SK-N-SH treated with all-trans-retinoic acid at 6 μM for 48 hours (cell line): ENCODE data around the gene CD248.

Experiments used
- ATAC-seq: fragments of 200-7000 bp; cut with Tn5 transposase; 3 replicates; pipeline ENCODE4 v1.9.1; 2020; ENCODE audit warnings: mild to moderate bottlenecking, moderate library complexity
- ARNTL ChIP-seq: fragments of 450-650 bp; formaldehyde crosslinking; IDR thresholded peaks from 2 replicates; pipeline ENCODE4 v1.5.0; 2020; ENCODE audit warnings: low read depth, mild to moderate bottlenecking, moderate library complexity, borderline replicate concordance
- BACH2 ChIP-seq: fragments of 250-450 bp; sonication (Bioruptor Pico); IDR thresholded peaks from 2 replicates; pipeline ENCODE4 v1.9.0; 2021; ENCODE audit warnings: mild to moderate bottlenecking, borderline replicate concordance
- CSDC2 ChIP-seq: fragments of 250-450 bp; sonication (Bioruptor Pico); IDR thresholded peaks from 2 replicates; pipeline ENCODE4 v1.5.0; 2020; ENCODE audit warnings: mild to moderate bottlenecking, moderate library complexity
- ESRRG ChIP-seq: fragments of 250-450 bp; sonication (Bioruptor Pico); IDR thresholded peaks from 2 replicates; pipeline ENCODE4 v1.6.1; 2021; ENCODE audit warnings: mild to moderate bottlenecking
- ISL1 ChIP-seq: fragments of 250-450 bp; sonication (Bioruptor Pico); IDR thresholded peaks from 2 replicates; pipeline ENCODE4 v2.1.2; 2022; ENCODE audit warnings: mild to moderate bottlenecking, moderate library complexity
- OSR1 ChIP-seq: fragments of 250-450 bp; sonication (Bioruptor Pico); IDR thresholded peaks from 2 replicates; pipeline ENCODE4 v1.8.0; 2022; ENCODE audit warnings: moderate library complexity, mild to moderate bottlenecking, inconsistent platforms
- PPARA ChIP-seq: fragments of 250-450 bp; sonication (Bioruptor Pico); IDR thresholded peaks from 2 replicates; pipeline ENCODE4 v1.5.0; 2020; ENCODE audit warnings: mild to moderate bottlenecking, borderline replicate concordance
- SNAI2 ChIP-seq: fragments of 250-450 bp; sonication (Bioruptor Pico); IDR thresholded peaks from 2 replicates; pipeline ENCODE4 v1.5.0; 2020; ENCODE audit warnings: mild to moderate bottlenecking, moderate library complexity
- TCF4 ChIP-seq: fragments of 250-450 bp; sonication (Bioruptor Pico); IDR thresholded peaks from 2 replicates; pipeline ENCODE4 v1.8.0; 2021; ENCODE audit warnings: mild to moderate bottlenecking, moderate library complexity, borderline replicate concordance
- ZC3H10 ChIP-seq: fragments of 250-450 bp; sonication (Bioruptor Pico); IDR thresholded peaks from 2 replicates; pipeline ENCODE4 v1.5.1; 2021; ENCODE audit warnings: mild to moderate bottlenecking, moderate library complexity
- ZFP30 ChIP-seq: fragments of 450-650 bp; formaldehyde crosslinking; IDR thresholded peaks from 2 replicates; pipeline ENCODE4 v1.5.0; 2022; ENCODE audit warnings: mild to moderate bottlenecking, moderate library complexity
- ZNF565 ChIP-seq: fragments of 450-650 bp; formaldehyde crosslinking; conservative IDR thresholded peaks from 2 replicates; pipeline ENCODE4 v1.5.0; 2020; ENCODE audit warnings: low read depth, mild to moderate bottlenecking, moderate library complexity
- TF ChIP-seq, protein P1 (sequence below): fragments of 250-450 bp; sonication (Bioruptor Pico); IDR thresholded peaks from 2 replicates; pipeline ENCODE4 v1.5.1; 2020; ENCODE audit warnings: low read depth, mild to moderate bottlenecking, moderate library complexity
- TF ChIP-seq, protein P2 (sequence below): fragments of 250-450 bp; sonication (Bioruptor Pico); IDR thresholded peaks from 2 replicates; pipeline ENCODE4 v1.8.0; 2020; ENCODE audit warnings: mild to moderate bottlenecking, moderate library complexity, borderline replicate concordance
- TF ChIP-seq, protein P3 (sequence below): fragments of 250-450 bp; sonication (Bioruptor Pico); IDR thresholded peaks from 2 replicates; pipeline ENCODE4 v1.5.0; 2020; ENCODE audit warnings: mild to moderate bottlenecking, moderate library complexity

CD248 gene

DNA sequence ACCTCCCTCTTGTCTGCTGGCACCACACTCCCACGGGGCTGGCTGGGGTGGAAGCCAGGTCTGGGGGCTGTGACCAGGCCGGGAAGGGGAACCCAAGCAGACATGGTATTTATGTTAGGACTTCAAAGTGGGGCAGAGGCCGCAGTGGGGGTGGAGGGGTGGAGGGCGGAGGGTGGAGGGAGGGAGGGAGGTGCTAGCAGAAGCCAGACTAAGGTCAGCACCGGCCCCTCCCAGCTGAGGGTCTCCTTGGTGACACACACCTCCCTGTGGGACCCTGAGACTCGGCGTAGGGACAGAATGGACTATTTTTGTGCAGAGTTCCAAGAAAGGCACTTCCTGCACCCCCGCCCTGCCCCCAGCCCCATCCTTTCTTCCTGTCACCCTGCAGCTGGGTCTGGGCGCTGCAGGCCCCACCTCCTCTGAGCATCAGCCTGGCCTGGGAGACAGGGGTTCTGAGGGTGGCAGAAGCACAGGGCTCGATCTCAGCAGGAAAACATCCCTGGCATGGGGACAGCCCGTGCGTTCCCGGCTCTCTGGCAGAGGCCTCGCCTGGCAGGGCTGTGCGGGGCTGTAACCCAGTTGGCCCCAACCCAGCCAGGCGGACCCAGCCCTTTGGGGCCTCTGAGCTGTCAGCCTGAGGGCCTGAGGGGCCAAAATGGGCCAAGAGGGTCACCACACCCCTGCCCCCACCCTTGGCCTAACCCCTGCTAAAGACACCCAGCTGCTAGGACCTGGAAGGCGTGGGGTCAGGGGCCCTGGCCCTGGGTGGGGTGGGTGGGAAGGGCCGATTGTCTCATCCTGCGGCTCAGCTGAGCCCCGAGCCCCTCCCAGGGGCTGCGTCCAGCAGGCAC lies 9.6 kb upstream of the CD248 start:
- TF ChIP-seq OSR1 (CRISPR knock-in tag) (no peak), ZFP30 (CRISPR knock-in tag) (no peak), TCF4 (CRISPR knock-in tag) (no peak), PPARA (CRISPR knock-in tag) (no peak), ESRRG (no peak)
- TF ChIP-seq, protein P1, sequence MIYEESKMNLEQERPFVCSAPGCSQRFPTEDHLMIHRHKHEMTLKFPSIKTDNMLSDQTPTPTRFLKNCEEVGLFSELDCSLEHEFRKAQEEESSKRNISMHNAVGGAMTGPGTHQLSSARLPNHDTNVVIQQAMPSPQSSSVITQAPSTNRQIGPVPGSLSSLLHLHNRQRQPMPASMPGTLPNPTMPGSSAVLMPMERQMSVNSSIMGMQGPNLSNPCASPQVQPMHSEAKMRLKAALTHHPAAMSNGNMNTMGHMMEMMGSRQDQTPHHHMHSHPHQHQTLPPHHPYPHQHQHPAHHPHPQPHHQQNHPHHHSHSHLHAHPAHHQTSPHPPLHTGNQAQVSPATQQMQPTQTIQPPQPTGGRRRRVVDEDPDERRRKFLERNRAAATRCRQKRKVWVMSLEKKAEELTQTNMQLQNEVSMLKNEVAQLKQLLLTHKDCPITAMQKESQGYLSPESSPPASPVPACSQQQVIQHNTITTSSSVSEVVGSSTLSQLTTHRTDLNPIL (CRISPR knock-in tag): no peak
- ATAC-seq: peak; percentile 62

DNA sequence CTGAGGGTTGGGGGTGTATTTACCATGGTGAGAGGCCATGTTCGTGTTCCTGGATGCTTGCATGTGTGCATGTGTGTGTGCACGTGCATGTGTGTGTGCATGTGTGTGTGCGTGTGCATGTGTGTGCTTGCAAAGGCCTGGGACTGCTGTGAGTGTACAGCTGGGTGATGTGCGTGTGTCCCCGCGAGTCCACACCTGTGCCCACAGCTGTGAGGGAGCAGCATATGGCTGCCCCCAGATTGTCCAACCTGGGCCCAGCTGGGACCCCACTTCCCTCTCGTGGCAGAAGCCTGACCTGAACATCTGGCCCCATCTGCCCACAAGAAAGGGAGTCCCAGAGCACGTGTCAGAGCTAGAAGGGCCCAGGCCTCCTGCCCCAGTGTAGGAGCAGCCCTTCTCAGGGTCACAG lies 8.4 kb upstream of the CD248 start:
- ATAC-seq: no peak
- TF ChIP-seq, protein P2, sequence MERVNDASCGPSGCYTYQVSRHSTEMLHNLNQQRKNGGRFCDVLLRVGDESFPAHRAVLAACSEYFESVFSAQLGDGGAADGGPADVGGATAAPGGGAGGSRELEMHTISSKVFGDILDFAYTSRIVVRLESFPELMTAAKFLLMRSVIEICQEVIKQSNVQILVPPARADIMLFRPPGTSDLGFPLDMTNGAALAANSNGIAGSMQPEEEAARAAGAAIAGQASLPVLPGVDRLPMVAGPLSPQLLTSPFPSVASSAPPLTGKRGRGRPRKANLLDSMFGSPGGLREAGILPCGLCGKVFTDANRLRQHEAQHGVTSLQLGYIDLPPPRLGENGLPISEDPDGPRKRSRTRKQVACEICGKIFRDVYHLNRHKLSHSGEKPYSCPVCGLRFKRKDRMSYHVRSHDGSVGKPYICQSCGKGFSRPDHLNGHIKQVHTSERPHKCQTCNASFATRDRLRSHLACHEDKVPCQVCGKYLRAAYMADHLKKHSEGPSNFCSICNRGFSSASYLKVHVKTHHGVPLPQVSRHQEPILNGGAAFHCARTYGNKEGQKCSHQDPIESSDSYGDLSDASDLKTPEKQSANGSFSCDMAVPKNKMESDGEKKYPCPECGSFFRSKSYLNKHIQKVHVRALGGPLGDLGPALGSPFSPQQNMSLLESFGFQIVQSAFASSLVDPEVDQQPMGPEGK: no peak
- TF ChIP-seq ZC3H10 (CRISPR knock-in tag) (no peak), ZFP30 (CRISPR knock-in tag) (no peak), CSDC2 (CRISPR knock-in tag) (no peak)

DNA sequence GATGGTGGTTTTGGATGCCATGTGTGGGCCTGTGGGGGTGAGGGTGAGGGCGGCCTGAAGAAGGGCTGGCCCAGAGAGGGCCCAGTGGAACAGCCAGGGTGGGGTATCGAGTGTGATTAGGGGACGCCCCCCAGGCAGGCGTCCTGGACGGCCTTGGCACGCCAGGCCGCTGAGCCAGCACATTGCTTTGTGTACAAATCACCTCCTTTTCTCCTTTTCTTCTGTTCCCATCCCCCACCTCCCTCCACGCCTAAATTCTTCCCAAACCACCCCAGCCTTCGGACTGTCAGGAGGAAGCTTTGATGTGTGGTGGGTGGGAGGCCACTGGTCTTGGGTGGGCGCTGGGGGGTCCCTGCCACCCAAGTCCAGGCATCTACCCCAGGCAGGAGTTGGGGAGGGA lies 7.8 kb upstream of the CD248 start:
- ATAC-seq: no peak
- no peak for TF ChIP-seq OSR1 (CRISPR knock-in tag)
- no peak for TF ChIP-seq ARNTL (CRISPR knock-in tag)
- TF ChIP-seq ISL1 (CRISPR knock-in tag): no peak
- no peak for TF ChIP-seq TCF4 (CRISPR knock-in tag)
- TF ChIP-seq, protein P3, sequence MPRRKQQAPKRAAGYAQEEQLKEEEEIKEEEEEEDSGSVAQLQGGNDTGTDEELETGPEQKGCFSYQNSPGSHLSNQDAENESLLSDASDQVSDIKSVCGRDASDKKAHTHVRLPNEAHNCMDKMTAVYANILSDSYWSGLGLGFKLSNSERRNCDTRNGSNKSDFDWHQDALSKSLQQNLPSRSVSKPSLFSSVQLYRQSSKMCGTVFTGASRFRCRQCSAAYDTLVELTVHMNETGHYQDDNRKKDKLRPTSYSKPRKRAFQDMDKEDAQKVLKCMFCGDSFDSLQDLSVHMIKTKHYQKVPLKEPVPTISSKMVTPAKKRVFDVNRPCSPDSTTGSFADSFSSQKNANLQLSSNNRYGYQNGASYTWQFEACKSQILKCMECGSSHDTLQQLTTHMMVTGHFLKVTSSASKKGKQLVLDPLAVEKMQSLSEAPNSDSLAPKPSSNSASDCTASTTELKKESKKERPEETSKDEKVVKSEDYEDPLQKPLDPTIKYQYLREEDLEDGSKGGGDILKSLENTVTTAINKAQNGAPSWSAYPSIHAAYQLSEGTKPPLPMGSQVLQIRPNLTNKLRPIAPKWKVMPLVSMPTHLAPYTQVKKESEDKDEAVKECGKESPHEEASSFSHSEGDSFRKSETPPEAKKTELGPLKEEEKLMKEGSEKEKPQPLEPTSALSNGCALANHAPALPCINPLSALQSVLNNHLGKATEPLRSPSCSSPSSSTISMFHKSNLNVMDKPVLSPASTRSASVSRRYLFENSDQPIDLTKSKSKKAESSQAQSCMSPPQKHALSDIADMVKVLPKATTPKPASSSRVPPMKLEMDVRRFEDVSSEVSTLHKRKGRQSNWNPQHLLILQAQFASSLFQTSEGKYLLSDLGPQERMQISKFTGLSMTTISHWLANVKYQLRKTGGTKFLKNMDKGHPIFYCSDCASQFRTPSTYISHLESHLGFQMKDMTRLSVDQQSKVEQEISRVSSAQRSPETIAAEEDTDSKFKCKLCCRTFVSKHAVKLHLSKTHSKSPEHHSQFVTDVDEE: no peak
- TF ChIP-seq BACH2 (CRISPR knock-in tag): no peak
- no peak for TF ChIP-seq SNAI2

DNA sequence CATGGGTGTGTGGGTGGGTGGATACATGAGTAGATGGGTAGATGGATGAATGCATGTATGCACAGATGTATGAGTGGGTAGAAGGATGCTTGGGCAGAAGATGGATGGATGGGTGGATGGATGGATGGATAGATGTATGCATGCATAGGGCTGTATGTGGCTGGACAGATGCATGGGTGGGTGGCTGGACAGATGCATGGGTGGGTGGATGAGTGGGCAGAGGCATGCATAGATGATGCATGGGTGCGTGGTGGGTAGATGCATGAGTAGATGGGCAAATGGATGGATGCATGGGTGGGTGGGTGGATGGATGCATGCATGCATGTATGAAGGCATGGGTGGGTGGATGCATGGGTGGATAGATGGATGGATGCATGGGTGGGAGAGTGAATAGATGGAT lies 6.8 kb upstream of the CD248 start:
- no peak for ATAC-seq
- TF ChIP-seq, protein P2: no peak
- TF ChIP-seq, protein P3: no peak
- TF ChIP-seq ZFP30 (CRISPR knock-in tag) (no peak), ZNF565 (CRISPR knock-in tag) (no peak), TCF4 (CRISPR knock-in tag) (no peak), ESRRG (no peak)
